Duodenal mucosa (tissue), 2 donors: ENCODE results near the gene ATG16L2.
A peak's percentile ranks its signal among the peaks of the same experiment; 100 is the strongest.
"Not testable (repeated sequence)": the region's sequence is repeated elsewhere in the genome, so short reads cannot be mapped to it uniquely, and the experiment has no call there.

Experiments used
- H3K27ac ChIP-seq: one replicate; pipeline ENCODE4 v1.7.0; 2013; ENCODE audit warnings: low read depth, low read length
- H3K27me3 ChIP-seq, 2 donors: one replicate each; pipeline ENCODE4 v1.7.0; 2013; ENCODE audit warnings: low read length in 2 of 2, control low read depth in 1 of 2; ENCODE audit not compliant: insufficient read depth in 2 of 2, control insufficient read depth in 1 of 2
- H3K36me3 ChIP-seq, 2 donors: one replicate each; pipeline ENCODE4 v1.7.0; 2013; ENCODE audit warnings: low read length in 2 of 2, control low read depth in 1 of 2; ENCODE audit not compliant: insufficient read depth in 2 of 2, control insufficient read depth in 1 of 2
- H3K4me1 ChIP-seq, 2 donors: one replicate each; pipeline ENCODE4 v1.7.0; 2013; ENCODE audit warnings: low read length in 2 of 2, control low read depth in 1 of 2; ENCODE audit not compliant: insufficient read depth in 2 of 2, control insufficient read depth in 1 of 2
- H3K4me3 ChIP-seq, 2 donors: one replicate each; pipeline ENCODE4 v1.7.0; 2013; ENCODE audit warnings: low read length in 2 of 2, low read depth in 1 of 2
- H3K9ac ChIP-seq, 2 donors: one replicate each; pipeline ENCODE4 v1.7.0; 2013; ENCODE audit warnings: low read length in 2 of 2, low read depth in 1 of 2
- H3K9me3 ChIP-seq, 2 donors: one replicate each; pipeline ENCODE4 v1.7.0; 2013; ENCODE audit warnings: low read length in 2 of 2, control low read depth in 1 of 2; ENCODE audit not compliant: control insufficient read depth in 1 of 2

The ATG16L2 gene

DNA sequence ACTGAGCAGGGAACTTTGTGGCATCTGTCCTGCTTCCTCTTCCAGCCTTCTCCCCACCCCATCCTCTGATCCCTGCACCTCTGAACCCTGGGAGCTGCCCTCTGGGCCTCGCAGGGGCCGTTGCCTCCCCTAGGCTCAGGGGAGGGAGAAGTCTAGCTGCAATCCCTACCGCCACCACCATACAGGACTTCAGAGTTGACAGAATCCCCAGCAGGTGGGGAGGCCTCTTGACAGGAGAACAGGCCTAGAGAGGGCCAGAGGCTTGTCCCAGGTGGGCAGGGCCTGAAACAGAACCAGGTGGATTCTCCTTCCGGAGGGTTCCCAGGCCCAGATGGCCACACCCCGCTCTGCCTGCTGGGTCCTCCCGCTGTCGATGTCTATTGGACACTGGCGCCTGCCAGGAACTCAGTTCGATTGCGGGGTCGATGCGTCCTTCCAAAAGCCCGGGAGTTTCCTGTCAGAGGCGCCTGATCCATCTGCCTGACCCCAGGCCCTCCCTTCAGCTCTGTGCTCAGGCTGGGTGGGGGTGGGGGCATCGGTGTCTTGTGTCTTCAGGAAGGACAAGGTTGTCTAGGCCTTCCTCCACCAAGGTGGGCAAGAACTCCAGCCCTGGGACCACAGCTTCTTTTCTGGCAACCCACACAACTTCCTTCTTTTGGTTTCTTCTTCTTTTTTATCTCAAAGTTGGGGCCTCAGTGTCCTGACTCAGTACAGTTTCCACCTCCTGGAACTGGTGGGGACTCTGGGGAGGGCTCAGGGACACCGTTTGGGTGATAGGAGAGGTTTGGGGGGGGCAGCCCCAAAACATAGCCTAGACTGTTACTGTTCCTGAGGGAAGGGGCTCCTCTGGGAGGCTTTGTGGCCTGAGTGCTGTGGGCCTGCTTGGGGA, 26.8 kb upstream of the ATG16L2 start:
- no peaks in the 10 kb centered on the region for H3K27me3 ChIP-seq
- H3K27ac ChIP-seq, result peak overlapping the region; percentile 59
- H3K9ac ChIP-seq, result peak overlapping the region; percentile 48 to 49
- peaks cover 55 to 66% of the 10 kb centered on the region in 2 donors for H3K4me1 ChIP-seq
- H3K4me3 ChIP-seq, result peak overlapping the region in 1 of 2 donors; percentile 6
- no peaks in the 10 kb centered on the region for H3K36me3 ChIP-seq
- H3K9me3 ChIP-seq, result no peaks in the 10 kb centered on the region

GRCh38 chr11:72788241-72788640, 26.0 kb upstream of the ATG16L2 start:
- Histone ChIP-seq H3K4me3 (no peak overlapping the region), H3K9me3 (no peaks in the 10 kb centered on the region), H3K36me3 (no peaks in the 10 kb centered on the region), H3K9ac (peak overlapping the region in 1 of 2 donors; percentile 36), H3K27me3 (no peaks in the 10 kb centered on the region), H3K4me1 (peaks cover 56 to 62% of the 10 kb centered on the region in 2 donors), H3K27ac (peak overlapping the region; percentile 11)

- H3K4me1 ChIP-seq, result peaks cover 46 to 61% of the 10 kb centered on the region in 2 donors
- H3K27me3 ChIP-seq, result no peaks in the 10 kb centered on the region
- H3K4me3 ChIP-seq, result no peak overlapping the region
- H3K36me3 ChIP-seq, result no peaks in the 10 kb centered on the region
- H3K27ac ChIP-seq, result no peak overlapping the region
- H3K9me3 ChIP-seq, result no peaks in the 10 kb centered on the region
- H3K9ac ChIP-seq, result no peak overlapping the region
Measured at GRCh38 chr11:72789493-72790131, 24.6 kb upstream of the ATG16L2 start.

- not testable (repeated sequence) for H3K36me3 ChIP-seq, H3K27ac ChIP-seq, H3K9ac ChIP-seq, H3K4me3 ChIP-seq, H3K27me3 ChIP-seq, H3K9me3 ChIP-seq
- peaks cover 43 to 50% of the 10 kb centered on the region in 2 donors for H3K4me1 ChIP-seq
Measured at GRCh38 chr11:72791228-72791627, 23.0 kb upstream of the ATG16L2 start.

GRCh38 chr11:72792437-72793021, 21.7 kb upstream of the ATG16L2 start:
- peaks cover 30 to 37% of the 10 kb centered on the region in 2 donors for H3K4me1 ChIP-seq
- H3K36me3 ChIP-seq, result no peaks in the 10 kb centered on the region
- no peaks in the 10 kb centered on the region for H3K27me3 ChIP-seq
- peak overlapping the region in 1 of 2 donors; percentile 61 for H3K9ac ChIP-seq
- H3K9me3 ChIP-seq, result no peaks in the 10 kb centered on the region
- no peak overlapping the region for H3K4me3 ChIP-seq
- no peak overlapping the region for H3K27ac ChIP-seq

GRCh38 chr11:72793076-72793424, 21.2 kb upstream of the ATG16L2 start:
- H3K27me3 ChIP-seq, result no peaks in the 10 kb centered on the region
- H3K36me3 ChIP-seq, result no peaks in the 10 kb centered on the region
- H3K9ac ChIP-seq, result peak overlapping the region; percentile 48 to 61
- H3K4me3 ChIP-seq, result peak overlapping the region; percentile 42 to 46
- H3K9me3 ChIP-seq, result no peaks in the 10 kb centered on the region
- H3K27ac ChIP-seq, result no peak overlapping the region
- H3K4me1 ChIP-seq, result peaks cover 24 to 32% of the 10 kb centered on the region in 2 donors

- Histone ChIP-seq H3K9me3 (no peaks in the 10 kb centered on the region), H3K4me1 (peaks cover 22 to 28% of the 10 kb centered on the region in 2 donors), H3K27ac (peak within 1 kb of the TSS; percentile 93), H3K36me3 (no peaks in the 10 kb centered on the region), H3K9ac (peak within 1 kb of the TSS; percentile 61 to 91), H3K27me3 (no peaks in the 10 kb centered on the region), H3K4me3 (peak within 1 kb of the TSS; percentile 83 to 92)
Measured at GRCh38 chr11:72793425-72794367, 20.5 kb upstream of the ATG16L2 start, which contains the start of gene STARD10. Gene STARD10, minus strand, starts transcription at chr11:72794047. Its CDS starts 12,866 bp downstream, at chr11:72781181.

DNA sequence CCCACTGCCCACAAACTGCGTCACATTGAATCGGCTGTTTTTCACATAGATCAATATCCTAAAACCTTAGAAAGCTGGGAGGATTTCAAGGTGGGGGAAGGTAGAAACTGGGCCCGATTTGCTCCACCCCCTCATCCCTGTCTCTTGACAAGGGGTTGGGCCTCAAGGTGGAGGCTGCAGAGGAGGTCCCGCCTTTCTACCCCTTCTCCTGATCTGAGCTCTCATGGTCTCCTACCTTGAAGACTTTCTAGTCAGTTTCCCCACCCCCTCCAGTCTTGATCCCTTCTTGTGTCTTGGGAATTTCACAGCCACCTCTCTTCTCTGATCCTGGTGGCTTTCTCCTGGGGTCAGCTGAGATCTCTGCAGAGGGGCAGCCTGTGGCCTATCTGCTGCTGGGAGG, 15.8 kb upstream of the ATG16L2 start:
- Histone ChIP-seq H3K4me3 (no peak overlapping the region), H3K36me3 (no peaks in the 10 kb centered on the region), H3K9me3 (no peaks in the 10 kb centered on the region), H3K27me3 (no peaks in the 10 kb centered on the region), H3K27ac (no peak overlapping the region), H3K9ac (no peak overlapping the region), H3K4me1 (peaks cover 1 to 9% of the 10 kb centered on the region in 2 donors)

DNA sequence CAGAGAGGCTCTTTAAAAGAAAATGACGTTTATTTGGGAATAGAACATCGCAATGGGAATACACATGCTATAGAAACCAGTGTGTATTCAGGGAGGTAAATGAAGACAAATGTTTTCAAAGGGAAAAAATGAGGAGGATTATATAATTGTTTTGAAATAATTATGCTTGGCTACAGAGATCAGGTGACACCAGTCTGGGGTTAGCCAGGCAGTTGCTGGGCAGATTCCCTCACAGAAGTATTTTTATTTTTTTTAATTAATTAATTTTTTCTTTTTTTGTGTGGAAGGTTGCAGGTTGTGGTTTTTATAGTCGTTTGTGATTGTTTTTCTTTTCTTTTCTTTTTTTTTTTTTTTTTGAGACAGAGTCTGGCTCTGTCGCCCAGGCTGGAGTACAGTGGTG, 14.8 kb upstream of the ATG16L2 start:
- no peaks in the 10 kb centered on the region for H3K27me3 ChIP-seq

More for the DNA sequence above, 14.8 kb upstream of the ATG16L2 start:
- Histone ChIP-seq H3K9ac (no peak overlapping the region), H3K4me1 (peaks cover 0 to 3% of the 10 kb centered on the region in 2 donors), H3K27ac (no peak overlapping the region), H3K36me3 (no peaks in the 10 kb centered on the region), H3K9me3 (no peaks in the 10 kb centered on the region), H3K4me3 (no peak overlapping the region)
